ENCODE data around the gene SYT12. TPM values are rescaled to one million over a fixed set of nuclear protein-coding genes. Genes with fewer than 3 reads are reported as not detected.
A peak's percentile ranks its signal among the peaks of the same experiment; 100 is the strongest.

SYT12 gene
- polyA plus RNA-seq, 1 donor from 2014 or later = 2.3 TPM

GRCh38 chr11:67022341-67022933 is 497 bp upstream of the SYT12 start:
- no peak overlapping the region for H2AFZ ChIP-seq (ENCODE audit: low read depth, low read length)

GRCh38 chr11:67023957-67024353 is 1.0 kb downstream of the SYT12 start:
- Histone ChIP-seq H2AFZ (ENCODE audit: low read depth, low read length) (no peak overlapping the region), H3K9ac (ENCODE audit: low read length) (no peak overlapping the region)
- TF ChIP-seq TAF1 (IDR thresholded peaks at IDR 0.05; ENCODE audit: low read depth) = no peak
- TF ChIP-seq REST (IDR thresholded peaks at IDR 0.05; ENCODE audit: borderline replicate concordance) = no peak
- no peak for TF ChIP-seq EZH2 (IDR thresholded peaks at IDR 0.05; ENCODE audit: borderline replicate concordance, insufficient read depth, low read length, poor library complexity, severe bottlenecking)
- no peak for TF ChIP-seq SMC3 (conservative IDR thresholded peaks at IDR 0.05; ENCODE audit: poor library complexity)
- TF ChIP-seq RAD21 (conservative IDR thresholded peaks at IDR 0.05) = no peak
- no peak for TF ChIP-seq MXI1 (conservative IDR thresholded peaks at IDR 0.05; ENCODE audit: poor library complexity, severe bottlenecking)
- TF ChIP-seq POLR2AphosphoS5 (IDR thresholded peaks at IDR 0.05) = no peak
- no peak for TF ChIP-seq EP300 (conservative IDR thresholded peaks at IDR 0.05; ENCODE audit: poor library complexity, severe bottlenecking)

More at GRCh38 chr11:67022341-67022933, 497 bp upstream of the SYT12 start:
- H3K36me3 ChIP-seq (ENCODE audit: insufficient read depth, low read length) = no peaks in the 10 kb centered on the region
- TF ChIP-seq MXI1 (conservative IDR thresholded peaks at IDR 0.05; ENCODE audit: poor library complexity, severe bottlenecking) = no peak
- TF ChIP-seq TAF1 (IDR thresholded peaks at IDR 0.05; ENCODE audit: low read depth) = no peak
- TF ChIP-seq POLR2AphosphoS5 (IDR thresholded peaks at IDR 0.05) = no peak
- no peak for TF ChIP-seq CTCF (IDR thresholded peaks at IDR 0.05; ENCODE audit: poor library complexity, severe bottlenecking)
- no peak for TF ChIP-seq EZH2 (IDR thresholded peaks at IDR 0.05; ENCODE audit: borderline replicate concordance, insufficient read depth, low read length, poor library complexity, severe bottlenecking)
- TF ChIP-seq SMC3 (conservative IDR thresholded peaks at IDR 0.05; ENCODE audit: poor library complexity) = no peak
- no peak for TF ChIP-seq EP300 (conservative IDR thresholded peaks at IDR 0.05; ENCODE audit: poor library complexity, severe bottlenecking)
- no peak for TF ChIP-seq RAD21 (conservative IDR thresholded peaks at IDR 0.05)
- TF ChIP-seq REST (IDR thresholded peaks at IDR 0.05; ENCODE audit: borderline replicate concordance) = no peak
- no peaks in the 10 kb centered on the region for H3K9me3 ChIP-seq (ENCODE audit: low read length)
- no peaks in the 10 kb centered on the region for H4K20me1 ChIP-seq (ENCODE audit: insufficient read depth)
- peak overlapping the region; percentile 68 for H3K4me3 ChIP-seq (ENCODE audit: low read length)
- no peaks in the 10 kb centered on the region for H3K79me2 ChIP-seq (replicated peaks; ENCODE audit: insufficient read depth, low read length)
- no peaks in the 10 kb centered on the region for H3K9me2 ChIP-seq (ENCODE audit: insufficient read depth, low read length)
- H3K27me3 ChIP-seq (ENCODE audit: insufficient read depth, low read depth, low read length) = peaks cover 35% of the 10 kb centered on the region
- H3K9ac ChIP-seq (ENCODE audit: low read length) = peak overlapping the region; percentile 38
- H3F3A ChIP-seq (ENCODE audit: insufficient read depth, low read length, poor library complexity, severe bottlenecking) = no peaks in the 10 kb centered on the region
- H3K4me2 ChIP-seq (ENCODE audit: low read length) = no peak overlapping the region
- H3K27ac ChIP-seq (ENCODE audit: low read length) = no peak overlapping the region

More at GRCh38 chr11:67023957-67024353, 1.0 kb downstream of the SYT12 start:
- no peak overlapping the region for H3K4me2 ChIP-seq (ENCODE audit: low read length)
- H3K27ac ChIP-seq (ENCODE audit: low read length) = no peak overlapping the region
- no peaks in the 10 kb centered on the region for H4K20me1 ChIP-seq (ENCODE audit: insufficient read depth)
- peak overlapping the region; percentile 68 for H3K4me3 ChIP-seq (ENCODE audit: low read length)
- H3K27me3 ChIP-seq (ENCODE audit: insufficient read depth, low read depth, low read length) = peaks cover 35% of the 10 kb centered on the region
- H3K9me3 ChIP-seq (ENCODE audit: low read length) = no peaks in the 10 kb centered on the region
- H3F3A ChIP-seq (ENCODE audit: insufficient read depth, low read length, poor library complexity, severe bottlenecking) = no peaks in the 10 kb centered on the region
- H3K9me2 ChIP-seq (ENCODE audit: insufficient read depth, low read length) = no peaks in the 10 kb centered on the region
- H3K36me3 ChIP-seq (ENCODE audit: insufficient read depth, low read length) = no peaks in the 10 kb centered on the region
- no peaks in the 10 kb centered on the region for H3K79me2 ChIP-seq (replicated peaks; ENCODE audit: insufficient read depth, low read length)

Data from neural cell (in vitro differentiated cells).